Measurements from ENCODE around the gene STAP2.
A peak's percentile ranks its signal among the peaks of the same experiment; 100 is the strongest.

- TF ChIP-seq POLR2AphosphoS5 (IDR thresholded peaks at IDR 0.05) = peak; percentile 83
- TF ChIP-seq CTCF (IDR thresholded peaks at IDR 0.05) = peak in 1 of 4 experiments; percentile 3
These were observed 5.0 kb upstream of the STAP2 start, which contains the start of gene MPND for GRCh38 chr19:4343370-4344307.

All from prostate gland (tissue), 2 donors.